HG03565 (cell line): ENCODE results near the gene ACTMAP.
"Not testable (repeated sequence)": the region's sequence is repeated elsewhere in the genome, so short reads cannot be mapped to it uniquely, and the experiment has no call there.

Experiments
- ATAC-seq: cut with Tn5 transposase; IDR thresholded peaks from one replicate; pipeline ENCODE4 v1.9.1; 2021; ENCODE audit warnings: mild to moderate bottlenecking, moderate library complexity; ENCODE audit not compliant: unreplicated experiment

Gene ACTMAP

GRCh38 chr19:40744554-40745401 is 5.5 kb downstream of the ACTMAP start:
- ATAC-seq = no peak

GRCh38 chr19:40743926-40744325 is 6.4 kb downstream of the ACTMAP start:
- ATAC-seq = no peak

- ATAC-seq = no peak
These were observed 7.4 kb downstream of the ACTMAP start for GRCh38 chr19:40742886-40743285.

- no peak for ATAC-seq
These were observed 7.8 kb downstream of the ACTMAP start for GRCh38 chr19:40742477-40742876.

- ATAC-seq = no peak
These were observed 8.5 kb downstream of the ACTMAP start for GRCh38 chr19:40741527-40742390.

- ATAC-seq = no peak
These were observed 9.5 kb downstream of the ACTMAP start for GRCh38 chr19:40740747-40741146.

- ATAC-seq = no peak
These were observed 10.2 kb downstream of the ACTMAP start for GRCh38 chr19:40739871-40740703.

- no peak for ATAC-seq
These were observed 11.0 kb downstream of the ACTMAP start for GRCh38 chr19:40739030-40739839.

- ATAC-seq = no peak
These were observed 13.1 kb downstream of the ACTMAP start for GRCh38 chr19:40737102-40737644.

- ATAC-seq = no peak
These were observed 13.6 kb downstream of the ACTMAP start for GRCh38 chr19:40736661-40737060.

- ATAC-seq = no peak
These were observed 15.1 kb downstream of the ACTMAP start for GRCh38 chr19:40735013-40735771.

- ATAC-seq = no peak
These were observed 17.1 kb downstream of the ACTMAP start for GRCh38 chr19:40733149-40733548.

GRCh38 chr19:40732304-40732703 is 18.0 kb downstream of the ACTMAP start:
- not testable (repeated sequence) for ATAC-seq

GRCh38 chr19:40730065-40730464 is 20.2 kb downstream of the ACTMAP start:
- not testable (repeated sequence) for ATAC-seq

GRCh38 chr19:40726279-40726678 is 24.0 kb downstream of the ACTMAP start:
- no peak for ATAC-seq

- no peak for ATAC-seq
These were observed 25.4 kb downstream of the ACTMAP start for GRCh38 chr19:40724855-40725254.

GRCh38 chr19:40724315-40724714 is 26.0 kb downstream of the ACTMAP start:
- ATAC-seq = no peak

GRCh38 chr19:40723661-40724254 is 26.5 kb downstream of the ACTMAP start:
- ATAC-seq = no peak
